HEK293 (cell line): ENCODE measurements around the gene TTYH2.

Experiments
- CTCF ChIA-PET: fragments of 350-600 bp; formaldehyde crosslinking; extraction: SDS; loops from one replicate; lab custom pipeline; 2021; ENCODE audit warnings: antibody characterized with exemption; lab: Yijun Ruan, JAX
- POLR2A ChIA-PET: fragments of 300-600 bp; formaldehyde crosslinking; extraction: SDS; loops from one replicate; lab custom pipeline; 2020; ENCODE audit warnings: antibody characterized with exemption, inconsistent platforms; lab: Yijun Ruan, JAX
- H3K27ac ChIP-seq: fragments of 200-500 bp; sonication (Bioruptor generic); 2 replicates; pipeline ENCODE4 v1.5.1; 2014; ENCODE audit warnings: low read depth, low read length, control low read depth, inconsistent platforms; ENCODE audit errors: extremely low read depth
- H3K36me3 ChIP-seq, 2 experiments: fragments of 200-500 bp in 1 of 2; sonication (Bioruptor generic) in 1 of 2; 1 replicate in 1 of 2; 2 replicates in 1 of 2; pipeline ENCODE4 v1.5.1; 2014 to 2017; ENCODE audit warnings: inconsistent platforms in 2 of 2, low read length in 2 of 2; ENCODE audit not compliant: control insufficient read depth in 2 of 2, insufficient read depth in 1 of 2
- H3K4me1 ChIP-seq: fragments of 200-500 bp; sonication (Bioruptor generic); 2 replicates; pipeline ENCODE4 v1.5.1; 2014; ENCODE audit warnings: mild to moderate bottlenecking, low read length, inconsistent platforms; ENCODE audit not compliant: control insufficient read depth, insufficient read depth
- H3K4me3 ChIP-seq: 2 replicates; pipeline ENCODE4 v1.5.1; 2011; ENCODE audit warnings: low read depth, mild to moderate bottlenecking, control low read depth, low read length, moderate library complexity
- H3K9me3 ChIP-seq: fragments of 200-500 bp; sonication (Bioruptor generic); 2 replicates; pipeline ENCODE4 v1.5.1; 2014; ENCODE audit warnings: low read depth, low read length, inconsistent platforms; ENCODE audit not compliant: control insufficient read depth, insufficient read depth
- AEBP2 ChIP-seq: fragments of 450-650 bp; formaldehyde crosslinking; IDR thresholded peaks from 2 replicates; pipeline ENCODE4 v1.5.1; 2016; ENCODE audit warnings: missing biosample characterization, missing genetic modification characterization, borderline replicate concordance
- KLF8 ChIP-seq: fragments of 450-650 bp; formaldehyde crosslinking; IDR thresholded peaks from 2 replicates; pipeline ENCODE4 v1.5.1; 2016; ENCODE audit warnings: missing biosample characterization, missing genetic modification characterization
- PRDM1 ChIP-seq: fragments of 450-650 bp; formaldehyde crosslinking; IDR thresholded peaks from 2 replicates; pipeline ENCODE4; 2016; ENCODE audit warnings: missing biosample characterization, missing genetic modification characterization
- ZBTB44 ChIP-seq: fragments of 450-650 bp; IDR thresholded peaks from 2 replicates; pipeline ENCODE4 v1.5.1; 2018; ENCODE audit warnings: missing biosample characterization, mild to moderate bottlenecking, missing genetic modification characterization
- ZIC2 ChIP-seq: fragments of 450-650 bp; formaldehyde crosslinking; IDR thresholded peaks from 2 replicates; pipeline ENCODE4 v1.5.1; 2016; ENCODE audit warnings: missing biosample characterization, missing genetic modification characterization
- ZNF155 ChIP-seq: fragments of 450-650 bp; formaldehyde crosslinking; IDR thresholded peaks from 2 replicates; pipeline ENCODE4 v1.5.1; 2016; ENCODE audit warnings: missing biosample characterization, missing genetic modification characterization
- ZNF248 ChIP-seq: fragments of 450-650 bp; formaldehyde crosslinking; IDR thresholded peaks from 2 replicates; pipeline ENCODE4 v1.5.1; 2017; ENCODE audit warnings: missing biosample characterization, missing genetic modification characterization
- ZNF391 ChIP-seq: fragments of 450-650 bp; formaldehyde crosslinking; IDR thresholded peaks from 2 replicates; pipeline ENCODE4 v1.5.1; 2016; ENCODE audit warnings: low read depth, missing biosample characterization, missing genetic modification characterization, borderline replicate concordance
- ZNF473 ChIP-seq: fragments of 450-650 bp; formaldehyde crosslinking; IDR thresholded peaks from 2 replicates; pipeline ENCODE4 v1.5.1; 2017; ENCODE audit warnings: missing biosample characterization, missing genetic modification characterization
- ZNF571 ChIP-seq: fragments of 450-650 bp; formaldehyde crosslinking; IDR thresholded peaks from 2 replicates; pipeline ENCODE4 v1.5.0; 2017; ENCODE audit warnings: missing biosample characterization, missing genetic modification characterization
- ZNF768 ChIP-seq: fragments of 450-650 bp; formaldehyde crosslinking; IDR thresholded peaks from 2 replicates; pipeline ENCODE4 v1.5.1; 2018; ENCODE audit warnings: missing biosample characterization, mild to moderate bottlenecking, missing genetic modification characterization
- ZSCAN4 ChIP-seq: fragments of 450-650 bp; formaldehyde crosslinking; IDR thresholded peaks from 2 replicates; pipeline ENCODE4 v1.5.1; 2017; ENCODE audit warnings: missing biosample characterization, missing genetic modification characterization
- TF ChIP-seq, protein P1 (sequence below): fragments of 450-650 bp; formaldehyde crosslinking; IDR thresholded peaks from 2 replicates; pipeline ENCODE4 v1.5.1; 2017; ENCODE audit warnings: missing biosample characterization, missing genetic modification characterization
- TF ChIP-seq, protein P2 (sequence below): fragments of 450-650 bp; formaldehyde crosslinking; optimal IDR thresholded peaks from 2 replicates; pipeline ENCODE3; 2016; ENCODE audit warnings: missing biosample characterization, mild to moderate bottlenecking, missing genetic modification characterization
- TF ChIP-seq, protein P3 (sequence below): fragments of 450-650 bp; formaldehyde crosslinking; IDR thresholded peaks from 2 replicates; pipeline ENCODE4 v1.5.1; 2016; ENCODE audit warnings: missing biosample characterization, missing genetic modification characterization
- TF ChIP-seq, protein P4 (sequence below): fragments of 450-650 bp; formaldehyde crosslinking; IDR thresholded peaks from 2 replicates; pipeline ENCODE4 v1.5.1; 2017; ENCODE audit warnings: missing biosample characterization, missing genetic modification characterization

The TTYH2 gene

DNA sequence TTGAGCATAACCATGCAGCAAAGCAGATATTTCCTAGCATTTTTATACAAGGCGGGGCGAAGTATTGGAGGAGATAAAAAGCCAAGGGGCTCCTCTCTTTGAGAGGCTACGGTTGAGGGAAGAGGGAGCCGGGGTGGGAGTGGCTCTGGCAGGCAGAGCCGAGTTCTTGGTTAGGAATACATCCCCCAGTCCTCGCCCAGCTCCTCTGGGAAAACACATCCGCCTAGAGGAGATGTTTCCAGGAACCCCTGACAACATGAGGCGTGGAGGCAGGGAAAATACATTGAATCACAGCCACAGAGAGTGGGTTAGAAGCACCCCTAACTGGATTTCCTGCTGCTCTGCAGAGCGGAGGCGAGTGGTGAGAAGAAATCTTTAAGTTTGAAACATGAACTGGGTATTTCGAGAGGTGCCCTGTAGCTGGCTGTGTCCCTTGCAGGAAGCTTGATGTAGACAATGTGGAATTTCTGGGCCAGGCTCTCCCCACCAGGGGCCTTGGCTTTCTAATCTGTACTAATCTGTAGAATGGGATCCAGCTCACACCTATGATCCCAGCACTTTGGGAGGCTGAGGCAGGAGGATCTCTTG is 27.3 kb downstream of the TTYH2 start:
- H3K9me3 ChIP-seq = no peaks in the 10 kb centered on the region
- H3K4me3 ChIP-seq = no peak overlapping the region
- H3K27ac ChIP-seq = no peak overlapping the region
- no peak for TF ChIP-seq ZNF391 (tag by site-specific recombination)
- TF ChIP-seq, protein P1, sequence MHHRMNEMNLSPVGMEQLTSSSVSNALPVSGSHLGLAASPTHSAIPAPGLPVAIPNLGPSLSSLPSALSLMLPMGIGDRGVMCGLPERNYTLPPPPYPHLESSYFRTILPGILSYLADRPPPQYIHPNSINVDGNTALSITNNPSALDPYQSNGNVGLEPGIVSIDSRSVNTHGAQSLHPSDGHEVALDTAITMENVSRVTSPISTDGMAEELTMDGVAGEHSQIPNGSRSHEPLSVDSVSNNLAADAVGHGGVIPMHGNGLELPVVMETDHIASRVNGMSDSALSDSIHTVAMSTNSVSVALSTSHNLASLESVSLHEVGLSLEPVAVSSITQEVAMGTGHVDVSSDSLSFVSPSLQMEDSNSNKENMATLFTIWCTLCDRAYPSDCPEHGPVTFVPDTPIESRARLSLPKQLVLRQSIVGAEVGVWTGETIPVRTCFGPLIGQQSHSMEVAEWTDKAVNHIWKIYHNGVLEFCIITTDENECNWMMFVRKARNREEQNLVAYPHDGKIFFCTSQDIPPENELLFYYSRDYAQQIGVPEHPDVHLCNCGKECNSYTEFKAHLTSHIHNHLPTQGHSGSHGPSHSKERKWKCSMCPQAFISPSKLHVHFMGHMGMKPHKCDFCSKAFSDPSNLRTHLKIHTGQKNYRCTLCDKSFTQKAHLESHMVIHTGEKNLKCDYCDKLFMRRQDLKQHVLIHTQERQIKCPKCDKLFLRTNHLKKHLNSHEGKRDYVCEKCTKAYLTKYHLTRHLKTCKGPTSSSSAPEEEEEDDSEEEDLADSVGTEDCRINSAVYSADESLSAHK (tag by site-specific recombination) = 0 out of 2 replicates have a peak, but pooled peaks have one; percentile 39
- ChIA-PET POLR2A (interaction anchor here (0.6 kb wide), 1 partner anchor 42 kb away, joined by 3 read pairs; no protein-coding TSS in a partner anchor), CTCF (interaction anchor here (0.6 kb wide), 2 partner anchors 64 to 253 kb away, joined by 3 to 4 read pairs; no protein-coding TSS in a partner anchor)
- peaks cover 0 to 12% of the 10 kb centered on the region in 2 experiments; a peak in 1 of 3 replicates for H3K36me3 ChIP-seq
- H3K4me1 ChIP-seq = no peaks in the 10 kb centered on the region

GRCh38 chr17:74241431-74241830 is 28.1 kb downstream of the TTYH2 start:
- Histone ChIP-seq H3K36me3 (peaks cover 0 to 12% of the 10 kb centered on the region in 2 experiments; a peak in 1 of 3 replicates), H3K27ac (no peak overlapping the region)
- POLR2A ChIA-PET = no interaction called here
- TF ChIP-seq ZBTB44 (tag by site-specific recombination) (no peak), KLF8 (no peak), ZNF768 (tag by site-specific recombination) (no peak), AEBP2 (no peak), ZIC2 (tag by site-specific recombination) (no peak), ZNF473 (tag by site-specific recombination) (no peak), ZNF571 (no peak), ZNF155 (tag by site-specific recombination) (no peak), PRDM1 (tag by site-specific recombination) (no peak), ZSCAN4 (tag by site-specific recombination) (no peak), ZNF248 (tag by site-specific recombination) (no peak)
- TF ChIP-seq, protein P2, sequence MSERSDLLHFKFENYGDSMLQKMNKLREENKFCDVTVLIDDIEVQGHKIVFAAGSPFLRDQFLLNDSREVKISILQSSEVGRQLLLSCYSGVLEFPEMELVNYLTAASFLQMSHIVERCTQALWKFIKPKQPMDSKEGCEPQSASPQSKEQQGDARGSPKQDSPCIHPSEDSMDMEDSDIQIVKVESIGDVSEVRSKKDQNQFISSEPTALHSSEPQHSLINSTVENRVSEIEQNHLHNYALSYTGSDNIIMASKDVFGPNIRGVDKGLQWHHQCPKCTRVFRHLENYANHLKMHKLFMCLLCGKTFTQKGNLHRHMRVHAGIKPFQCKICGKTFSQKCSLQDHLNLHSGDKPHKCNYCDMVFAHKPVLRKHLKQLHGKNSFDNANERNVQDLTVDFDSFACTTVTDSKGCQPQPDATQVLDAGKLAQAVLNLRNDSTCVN (tag by site-specific recombination) = no peak
- TF ChIP-seq, protein P3, sequence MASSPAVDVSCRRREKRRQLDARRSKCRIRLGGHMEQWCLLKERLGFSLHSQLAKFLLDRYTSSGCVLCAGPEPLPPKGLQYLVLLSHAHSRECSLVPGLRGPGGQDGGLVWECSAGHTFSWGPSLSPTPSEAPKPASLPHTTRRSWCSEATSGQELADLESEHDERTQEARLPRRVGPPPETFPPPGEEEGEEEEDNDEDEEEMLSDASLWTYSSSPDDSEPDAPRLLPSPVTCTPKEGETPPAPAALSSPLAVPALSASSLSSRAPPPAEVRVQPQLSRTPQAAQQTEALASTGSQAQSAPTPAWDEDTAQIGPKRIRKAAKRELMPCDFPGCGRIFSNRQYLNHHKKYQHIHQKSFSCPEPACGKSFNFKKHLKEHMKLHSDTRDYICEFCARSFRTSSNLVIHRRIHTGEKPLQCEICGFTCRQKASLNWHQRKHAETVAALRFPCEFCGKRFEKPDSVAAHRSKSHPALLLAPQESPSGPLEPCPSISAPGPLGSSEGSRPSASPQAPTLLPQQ (tag by site-specific recombination) = no peak
- TF ChIP-seq, protein P4, sequence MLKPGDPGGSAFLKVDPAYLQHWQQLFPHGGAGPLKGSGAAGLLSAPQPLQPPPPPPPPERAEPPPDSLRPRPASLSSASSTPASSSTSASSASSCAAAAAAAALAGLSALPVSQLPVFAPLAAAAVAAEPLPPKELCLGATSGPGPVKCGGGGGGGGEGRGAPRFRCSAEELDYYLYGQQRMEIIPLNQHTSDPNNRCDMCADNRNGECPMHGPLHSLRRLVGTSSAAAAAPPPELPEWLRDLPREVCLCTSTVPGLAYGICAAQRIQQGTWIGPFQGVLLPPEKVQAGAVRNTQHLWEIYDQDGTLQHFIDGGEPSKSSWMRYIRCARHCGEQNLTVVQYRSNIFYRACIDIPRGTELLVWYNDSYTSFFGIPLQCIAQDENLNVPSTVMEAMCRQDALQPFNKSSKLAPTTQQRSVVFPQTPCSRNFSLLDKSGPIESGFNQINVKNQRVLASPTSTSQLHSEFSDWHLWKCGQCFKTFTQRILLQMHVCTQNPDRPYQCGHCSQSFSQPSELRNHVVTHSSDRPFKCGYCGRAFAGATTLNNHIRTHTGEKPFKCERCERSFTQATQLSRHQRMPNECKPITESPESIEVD (tag by site-specific recombination) = no peak
- TF ChIP-seq, all 188 proteins: peak for 0
- H3K9me3 ChIP-seq = no peaks in the 10 kb centered on the region
- no peak overlapping the region for H3K4me3 ChIP-seq
- H3K4me1 ChIP-seq = no peaks in the 10 kb centered on the region
- CTCF ChIA-PET = no interaction called here
